GM21360 (cell line): Measurements from ENCODE around the gene FAM98C.

Source experiments
- ATAC-seq: cut with Tn5 transposase; IDR thresholded peaks from one replicate; pipeline ENCODE4 v1.9.1; 2021; ENCODE audit warnings: mild to moderate bottlenecking, moderate library complexity; ENCODE audit not compliant: unreplicated experiment

Gene FAM98C

GRCh38 chr19:38452430-38453366 lies 49.8 kb downstream of the FAM98C start:
- ATAC-seq = no peak

GRCh38 chr19:38453596-38453995 lies 50.7 kb downstream of the FAM98C start:
- ATAC-seq = no peak

GRCh38 chr19:38455031-38455430 lies 52.1 kb downstream of the FAM98C start:
- ATAC-seq = no peak

GRCh38 chr19:38457202-38457601 lies 54.3 kb downstream of the FAM98C start:
- no peak for ATAC-seq

- no peak for ATAC-seq
Observed at GRCh38 chr19:38457690-38458405, 55.0 kb downstream of the FAM98C start.
